ENCODE results near the gene EGFR.

EGFR gene

GRCh38 chr7:55086413-55087201, 67.8 kb downstream of the EGFR start:
- ChIA-PET POLR2A (interaction anchor here (0.9 to 2.0 kb wide), 9 partner anchors 18 to 68 kb away, joined by 3 to 18 read pairs (median 3); partner anchors contain the start of gene EGFR), CTCF (interaction anchor here (0.7 to 1.8 kb wide), 11 partner anchors 7 to 313 kb away, joined by 3 to 12 read pairs (median 3); no protein-coding TSS in a partner anchor)
- peak overlapping the region; percentile 49 for H3K4me3 ChIP-seq (ENCODE audit: low read depth, low read length)
- TF ChIP-seq, protein P1, sequence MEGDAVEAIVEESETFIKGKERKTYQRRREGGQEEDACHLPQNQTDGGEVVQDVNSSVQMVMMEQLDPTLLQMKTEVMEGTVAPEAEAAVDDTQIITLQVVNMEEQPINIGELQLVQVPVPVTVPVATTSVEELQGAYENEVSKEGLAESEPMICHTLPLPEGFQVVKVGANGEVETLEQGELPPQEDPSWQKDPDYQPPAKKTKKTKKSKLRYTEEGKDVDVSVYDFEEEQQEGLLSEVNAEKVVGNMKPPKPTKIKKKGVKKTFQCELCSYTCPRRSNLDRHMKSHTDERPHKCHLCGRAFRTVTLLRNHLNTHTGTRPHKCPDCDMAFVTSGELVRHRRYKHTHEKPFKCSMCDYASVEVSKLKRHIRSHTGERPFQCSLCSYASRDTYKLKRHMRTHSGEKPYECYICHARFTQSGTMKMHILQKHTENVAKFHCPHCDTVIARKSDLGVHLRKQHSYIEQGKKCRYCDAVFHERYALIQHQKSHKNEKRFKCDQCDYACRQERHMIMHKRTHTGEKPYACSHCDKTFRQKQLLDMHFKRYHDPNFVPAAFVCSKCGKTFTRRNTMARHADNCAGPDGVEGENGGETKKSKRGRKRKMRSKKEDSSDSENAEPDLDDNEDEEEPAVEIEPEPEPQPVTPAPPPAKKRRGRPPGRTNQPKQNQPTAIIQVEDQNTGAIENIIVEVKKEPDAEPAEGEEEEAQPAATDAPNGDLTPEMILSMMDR (IDR thresholded peaks at IDR 0.05; ENCODE audit: insufficient read depth, low read length, missing control alignments) = no peak
- DNase-seq (ENCODE audit: low read depth, low spot score) = peak; percentile 40

DNA sequence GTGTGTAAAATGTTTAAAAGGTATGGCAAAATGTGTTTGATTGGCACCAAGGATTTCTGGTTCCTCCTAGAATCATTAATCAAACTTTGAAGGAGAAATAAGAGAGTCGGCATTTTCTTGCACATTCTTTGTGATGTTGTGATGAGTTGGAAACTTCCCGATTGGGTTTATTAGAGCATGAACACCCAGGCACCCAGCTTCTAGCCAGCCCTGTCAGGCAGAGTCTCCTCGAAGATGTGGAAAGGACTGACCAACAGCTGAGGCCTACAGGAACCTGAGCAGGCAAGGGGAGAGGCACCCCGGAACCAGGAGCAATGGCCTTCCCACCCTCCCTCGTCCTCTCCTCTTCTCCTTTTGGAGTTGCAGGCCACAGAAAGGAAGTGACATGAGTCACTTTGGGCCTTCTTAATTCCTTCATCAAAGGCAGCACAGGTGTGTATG, 68.7 kb downstream of the EGFR start:
- ChIA-PET CTCF (interaction anchor here (0.6 to 1.5 kb wide), 4 partner anchors 7 to 313 kb away, joined by 3 read pairs; no protein-coding TSS in a partner anchor), POLR2A (interaction anchor here (1.2 to 2.0 kb wide), 2 partner anchors 17 to 21 kb away, joined by 3 to 18 read pairs; no protein-coding TSS in a partner anchor)
- TF ChIP-seq, protein P1 (IDR thresholded peaks at IDR 0.05; ENCODE audit: insufficient read depth, low read length, missing control alignments) = no peak
- H3K4me3 ChIP-seq (ENCODE audit: low read depth, low read length) = no peak overlapping the region
- DNase-seq (ENCODE audit: low read depth, low spot score) = no peak

DNA sequence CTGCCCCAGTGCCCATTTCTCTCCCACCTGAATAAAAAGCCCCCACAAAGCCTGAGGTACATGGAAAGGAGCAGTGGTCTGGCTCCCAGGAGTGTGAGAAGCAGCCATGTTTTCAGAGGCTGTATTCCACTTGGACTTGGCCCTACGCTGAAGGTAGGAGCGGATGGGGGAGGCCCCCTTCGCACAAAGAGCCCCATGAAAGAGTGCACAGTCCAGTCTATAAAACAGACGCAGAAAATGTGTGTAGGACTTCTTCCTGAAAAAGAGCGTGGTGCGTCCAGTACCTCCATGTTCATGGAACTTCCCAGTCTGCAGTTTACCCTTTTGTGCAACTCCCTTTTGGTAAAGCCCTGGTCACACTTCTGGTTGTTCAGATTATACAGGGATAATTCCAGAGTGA, 69.3 kb downstream of the EGFR start:
- POLR2A ChIA-PET = no interaction called here
- no peak overlapping the region for H3K4me3 ChIP-seq (ENCODE audit: low read depth, low read length)
- DNase-seq (ENCODE audit: low read depth, low spot score) = no peak
- CTCF ChIA-PET = interaction anchor here (1.0 kb wide), 1 partner anchor 8 kb away, joined by 3 read pairs; no protein-coding TSS in a partner anchor
- TF ChIP-seq, protein P1 (IDR thresholded peaks at IDR 0.05; ENCODE audit: insufficient read depth, low read length, missing control alignments) = no peak

DNA sequence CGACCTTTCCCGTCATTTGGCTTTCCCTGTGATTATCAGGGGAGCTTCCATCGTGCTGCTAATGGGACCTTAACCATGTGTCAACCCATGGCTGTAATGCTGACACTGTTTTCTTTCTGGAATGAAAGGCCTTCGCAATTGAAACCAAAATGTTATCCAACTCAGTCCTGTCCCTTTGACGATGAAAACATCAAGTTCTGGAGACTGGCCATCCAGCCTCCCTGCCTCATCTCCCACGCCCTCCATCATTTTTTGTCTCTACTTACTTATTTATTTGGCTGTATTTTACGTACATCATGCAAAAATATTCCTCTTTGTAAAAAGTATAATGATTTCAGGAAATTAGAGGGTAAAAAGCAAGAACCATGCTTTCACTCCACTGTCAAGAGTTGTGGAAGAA, 69.8 kb downstream of the EGFR start:
- POLR2A ChIA-PET = interaction anchor here (0.5 kb wide), 1 partner anchor 18 kb away, joined by 3 read pairs; no protein-coding TSS in a partner anchor
- no peak for DNase-seq (ENCODE audit: low read depth, low spot score)
- TF ChIP-seq, protein P1 (IDR thresholded peaks at IDR 0.05; ENCODE audit: insufficient read depth, low read length, missing control alignments) = no peak
- no peak overlapping the region for H3K4me3 ChIP-seq (ENCODE audit: low read depth, low read length)
- CTCF ChIA-PET = interaction anchor here (1.0 to 1.2 kb wide), 2 partner anchors 9 to 167 kb away, joined by 3 to 6 read pairs; no protein-coding TSS in a partner anchor

DNA sequence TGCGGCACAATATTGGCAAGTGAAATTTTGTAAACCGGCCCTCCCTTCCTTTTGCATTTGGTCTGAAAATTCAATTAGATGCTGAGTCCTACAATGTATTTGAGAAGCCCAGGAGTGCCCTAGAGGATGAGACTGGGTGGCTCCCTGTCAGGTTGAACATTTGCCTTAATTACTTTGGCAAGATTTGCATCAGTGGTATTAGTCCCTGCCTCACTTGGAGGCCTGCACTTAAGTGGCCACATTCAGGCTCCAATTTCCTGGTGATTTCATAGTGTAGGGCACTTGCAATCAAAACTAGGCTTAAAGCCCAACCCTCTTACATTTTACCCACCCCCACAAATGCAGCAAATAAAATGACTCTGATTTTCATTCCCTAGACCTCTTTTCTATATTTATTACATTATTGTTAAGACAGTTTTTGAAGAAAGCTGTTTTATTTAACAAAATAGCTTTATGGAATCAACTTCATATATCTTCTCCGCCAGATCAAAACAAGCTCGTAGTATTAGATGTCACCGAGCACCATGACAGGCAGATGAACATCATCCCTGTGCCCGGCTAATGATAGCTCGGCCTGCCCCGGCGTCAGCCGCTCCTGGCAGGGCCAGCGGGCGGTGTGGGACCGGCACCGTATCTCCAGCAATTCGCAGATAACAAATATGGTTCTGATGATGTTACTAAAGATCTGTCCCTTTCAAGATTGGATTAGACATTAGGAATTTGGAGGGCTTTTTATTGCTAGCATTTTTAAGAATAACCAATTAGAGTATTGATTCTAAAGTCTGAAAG, 73.6 kb downstream of the EGFR start:
- no peak overlapping the region for H3K4me3 ChIP-seq (ENCODE audit: low read depth, low read length)
- POLR2A ChIA-PET = no interaction called here
- TF ChIP-seq, protein P1 (IDR thresholded peaks at IDR 0.05; ENCODE audit: insufficient read depth, low read length, missing control alignments) = no peak
- no peak for DNase-seq (ENCODE audit: low read depth, low spot score)
- CTCF ChIA-PET = interaction anchor here (0.9 to 2.0 kb wide), 3 partner anchors 47 to 163 kb away, joined by 3 to 10 read pairs (median 3); no protein-coding TSS in a partner anchor
